HG03097 (cell line): ENCODE measurements around the gene SMIM5.

Source experiments
- ATAC-seq: cut with Tn5 transposase; IDR thresholded peaks from one replicate; pipeline ENCODE4 v1.9.1; 2021; ENCODE audit not compliant: unreplicated experiment, low FRiP score

Gene SMIM5

DNA sequence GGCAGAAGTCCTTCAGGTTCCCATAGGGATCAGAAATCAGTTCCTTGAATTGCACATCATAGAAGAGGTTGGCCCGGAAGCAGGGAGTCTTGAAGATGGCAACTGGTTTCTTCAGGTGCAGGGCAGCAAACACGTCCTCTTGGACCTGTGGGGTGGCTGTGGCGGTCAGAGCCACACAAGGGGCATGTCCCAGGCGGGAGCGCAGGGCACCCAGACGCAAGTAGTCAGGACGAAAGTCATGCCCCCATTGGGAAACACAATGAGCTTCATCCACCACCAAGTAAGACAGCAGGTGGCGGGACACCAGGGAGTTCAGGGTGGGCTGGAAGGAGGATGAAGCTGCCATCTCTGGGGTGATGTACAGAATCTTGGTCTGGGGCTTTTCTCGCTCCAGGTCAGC is 29.3 kb downstream of the SMIM5 start:
- ATAC-seq = no peak

DNA sequence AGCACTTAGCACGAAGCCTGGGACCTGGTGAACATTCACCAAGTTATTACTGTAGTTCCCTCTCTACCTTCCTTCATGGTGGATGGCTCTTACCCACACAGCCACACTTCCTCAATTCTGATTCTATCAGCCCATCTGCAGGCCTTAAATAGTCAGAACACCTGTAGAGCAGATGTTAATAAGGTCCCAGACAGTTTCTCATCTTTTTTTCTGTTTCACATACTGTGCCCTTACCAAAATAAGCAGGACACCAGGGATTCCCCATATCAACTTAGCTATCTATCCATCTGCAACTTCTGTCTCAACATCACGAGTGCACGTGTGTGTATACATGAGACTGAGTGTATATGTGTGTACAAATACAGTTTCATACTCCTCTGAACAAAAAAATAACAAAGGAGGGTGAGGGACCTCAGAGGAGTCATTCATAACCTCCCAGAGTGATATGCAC is 30.9 kb downstream of the SMIM5 start:
- peak; percentile 48 for ATAC-seq

DNA sequence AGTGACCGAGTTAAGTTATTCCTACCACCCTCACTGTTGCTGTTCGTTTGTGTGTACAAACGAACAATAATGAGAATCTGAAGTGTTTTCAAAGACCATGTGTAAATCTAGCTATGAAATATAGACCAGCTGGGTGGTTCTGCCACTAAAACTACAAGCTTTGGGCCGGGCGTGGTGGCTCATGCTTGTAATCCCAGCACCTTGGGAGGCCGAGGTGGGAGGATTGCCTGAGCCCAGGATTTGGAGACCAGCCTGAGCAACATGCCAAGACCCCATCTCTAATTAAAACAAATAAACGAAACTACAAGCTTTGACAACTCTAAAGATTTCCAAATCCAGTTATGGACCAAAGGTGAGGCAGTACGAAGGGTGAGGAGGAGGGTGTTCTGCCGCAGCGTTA is 32.7 kb downstream of the SMIM5 start:
- no peak for ATAC-seq

- peak; percentile 72 for ATAC-seq
Measured at GRCh38 chr17:75666959-75667790, 33.9 kb downstream of the SMIM5 start, which contains the start of the genes RECQL5 and SAP30BP. RECQL5 (minus strand) TSS chr17:75667154; CDS start chr17:75666557, 597 bp downstream. SAP30BP (plus strand) TSS chr17:75667338; CDS start chr17:75667373, 35 bp downstream.

DNA sequence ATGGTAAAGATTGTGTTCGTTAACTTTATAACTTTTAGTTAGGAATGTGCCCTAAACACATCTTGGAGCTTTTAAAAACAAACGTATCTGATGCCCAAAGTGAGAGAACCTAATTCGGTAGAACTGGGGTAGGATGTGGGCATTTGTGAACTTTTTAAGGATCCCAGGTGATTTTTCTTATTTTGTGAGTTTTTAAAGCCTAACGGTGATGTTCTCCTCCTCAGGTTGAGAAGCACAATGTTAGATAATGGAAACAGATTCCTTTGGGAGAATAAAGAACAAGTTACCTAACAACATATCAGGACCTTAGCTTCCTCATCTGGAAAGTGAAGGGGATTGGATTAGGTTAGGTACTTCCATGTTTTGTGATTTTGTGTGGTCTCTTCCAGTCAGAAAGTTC is 34.6 kb downstream of the SMIM5 start:
- ATAC-seq = no peak

- ATAC-seq = no peak
Measured at GRCh38 chr17:75668489-75668888, 35.3 kb downstream of the SMIM5 start.

DNA sequence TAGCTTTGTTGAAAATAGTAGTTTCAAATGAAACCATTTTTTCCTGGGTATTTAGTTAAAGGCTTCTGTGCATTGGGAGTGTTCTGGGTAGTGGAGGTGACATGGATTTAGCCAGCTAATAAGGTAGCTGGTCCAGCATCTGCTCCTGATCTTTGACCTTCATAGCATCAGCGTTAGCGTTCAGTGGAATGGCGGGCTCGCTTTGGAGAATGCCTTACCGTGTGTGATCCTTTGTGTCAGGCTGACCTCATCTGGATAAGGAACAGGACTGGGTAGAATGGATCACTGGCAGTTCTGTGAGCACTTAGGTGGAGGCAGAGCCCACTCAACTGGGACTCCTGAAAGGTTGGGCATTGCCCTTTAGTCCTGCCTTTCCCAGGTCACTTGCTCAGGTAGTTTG is 37.6 kb downstream of the SMIM5 start:
- ATAC-seq = no peak

DNA sequence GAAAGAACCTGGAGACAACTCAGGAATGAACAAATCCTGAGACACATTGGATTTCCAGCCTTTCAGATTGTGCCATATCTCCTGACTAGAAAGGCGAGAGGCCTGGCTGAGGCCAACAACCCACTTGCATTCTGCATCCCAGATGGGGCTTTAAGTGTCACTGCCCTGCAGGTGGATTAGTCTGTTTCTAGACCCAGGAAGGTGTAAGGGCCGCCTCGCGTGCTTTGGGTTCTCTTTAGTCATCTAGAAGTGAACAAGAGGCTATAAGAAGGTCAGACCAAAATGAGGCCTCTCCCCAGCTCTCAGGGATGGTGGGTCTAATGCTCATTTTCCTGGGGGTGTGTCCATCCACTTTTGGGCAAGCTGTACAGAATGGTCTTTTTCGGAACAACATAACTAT is 38.8 kb downstream of the SMIM5 start:
- no peak for ATAC-seq

DNA sequence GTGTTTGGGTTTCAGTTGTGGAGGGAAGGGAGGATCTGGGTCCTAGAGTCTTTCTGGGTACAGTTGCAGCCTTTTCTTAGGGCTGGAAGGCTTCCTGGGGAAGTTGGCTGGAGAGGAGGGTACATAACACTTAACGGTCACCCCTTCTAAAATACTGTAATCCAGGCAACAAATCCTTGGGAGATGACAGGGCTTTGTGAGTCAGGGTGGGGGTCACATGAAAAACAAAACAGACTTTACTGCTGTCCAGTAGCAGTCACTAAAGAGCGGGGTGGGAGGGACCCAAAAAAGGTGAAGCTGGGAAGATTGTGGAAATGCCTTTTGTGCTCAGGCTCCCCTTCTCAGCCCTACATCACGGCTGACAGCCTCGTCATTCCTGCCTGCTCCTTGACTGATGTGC is 40.3 kb downstream of the SMIM5 start:
- no peak for ATAC-seq

DNA sequence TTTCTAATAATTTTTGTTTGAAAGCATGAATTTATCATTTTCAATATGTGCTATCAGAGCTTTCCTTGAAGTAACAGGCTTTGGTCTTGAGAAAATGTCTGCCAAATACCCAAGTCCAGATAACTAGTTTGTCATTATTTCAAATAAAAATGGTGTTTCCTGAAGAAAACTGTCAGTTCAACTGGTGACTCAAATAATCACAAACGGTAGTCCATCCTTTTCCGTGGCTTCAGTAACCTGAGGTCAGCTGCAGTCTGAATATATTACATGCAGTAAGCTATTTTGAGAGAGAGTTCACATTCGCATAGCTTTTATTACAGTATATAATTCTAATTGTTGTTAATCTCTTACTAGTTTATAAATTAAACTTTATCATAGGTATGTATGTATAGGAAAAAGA is 43.2 kb downstream of the SMIM5 start:
- no peak for ATAC-seq

DNA sequence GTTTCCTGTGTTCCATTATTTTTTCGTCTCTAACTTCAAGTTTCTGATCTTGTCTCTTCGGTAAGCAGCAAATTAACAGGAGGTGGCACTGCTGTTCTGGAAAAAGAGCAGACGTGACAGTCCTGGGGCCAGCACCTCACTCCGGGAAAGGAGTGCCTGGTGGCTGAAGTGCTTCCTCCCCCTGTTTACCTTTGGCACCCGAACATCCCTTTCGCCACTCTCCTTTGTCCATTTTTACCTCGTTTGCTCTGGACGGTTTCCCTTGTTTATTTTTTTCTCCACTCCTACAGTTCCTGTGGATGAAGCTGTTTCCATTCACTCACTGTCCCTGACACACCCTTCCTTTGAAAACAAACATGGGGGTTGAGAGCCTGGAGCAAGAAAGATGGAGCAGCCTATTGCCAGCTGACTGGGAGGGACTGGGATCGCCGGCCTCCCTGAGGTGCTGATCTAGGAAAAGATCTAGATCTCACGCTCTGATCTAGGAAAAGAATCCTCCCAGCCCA is 46.5 kb downstream of the SMIM5 start:
- no peak for ATAC-seq

DNA sequence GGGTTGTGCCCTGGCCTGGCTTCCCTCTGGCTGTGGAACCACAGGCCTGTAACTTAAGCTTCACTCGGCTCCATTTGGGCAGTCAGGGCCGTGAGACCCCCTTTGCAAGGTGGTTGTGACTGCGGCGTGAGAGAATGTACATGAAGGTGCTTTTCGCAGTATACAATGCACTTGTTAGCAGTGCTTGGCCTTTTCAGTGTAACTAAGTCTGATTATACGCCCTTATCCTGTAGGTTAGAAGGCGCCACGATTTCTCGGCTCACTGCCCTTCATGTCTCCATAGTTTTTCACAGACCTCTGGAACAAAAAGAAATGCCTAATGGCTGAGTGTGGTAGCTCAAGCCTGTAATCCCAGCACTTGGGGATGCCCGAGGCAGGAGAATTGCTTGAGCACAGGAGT is 47.2 kb downstream of the SMIM5 start:
- ATAC-seq = no peak

- no peak for ATAC-seq
Measured at GRCh38 chr17:75681289-75681688, 48.1 kb downstream of the SMIM5 start.

DNA sequence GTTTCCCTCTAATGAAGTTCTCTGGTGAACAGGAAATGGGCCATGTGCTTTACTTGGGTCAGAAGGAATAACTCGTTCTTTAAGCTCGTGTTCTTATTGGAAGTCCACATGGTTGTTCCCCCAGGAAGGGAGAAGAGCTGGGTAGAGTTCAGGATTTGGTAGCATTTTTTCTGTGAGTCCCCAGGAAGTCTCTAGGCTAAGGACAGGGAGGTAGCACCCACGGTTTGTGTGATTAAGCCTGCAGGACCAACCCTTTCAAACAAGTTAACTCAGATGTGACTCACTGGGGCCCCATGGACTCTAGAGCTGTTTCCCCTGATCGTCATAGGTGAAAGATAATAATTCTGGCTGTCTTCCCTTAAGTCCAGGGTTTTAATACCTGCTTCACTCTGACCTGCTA is 50.3 kb downstream of the SMIM5 start:
- no peak for ATAC-seq

- no peak for ATAC-seq
Measured at GRCh38 chr17:75684249-75684648, 51.0 kb downstream of the SMIM5 start.

- ATAC-seq = no peak
Measured at GRCh38 chr17:75684924-75685323, 51.7 kb downstream of the SMIM5 start.

DNA sequence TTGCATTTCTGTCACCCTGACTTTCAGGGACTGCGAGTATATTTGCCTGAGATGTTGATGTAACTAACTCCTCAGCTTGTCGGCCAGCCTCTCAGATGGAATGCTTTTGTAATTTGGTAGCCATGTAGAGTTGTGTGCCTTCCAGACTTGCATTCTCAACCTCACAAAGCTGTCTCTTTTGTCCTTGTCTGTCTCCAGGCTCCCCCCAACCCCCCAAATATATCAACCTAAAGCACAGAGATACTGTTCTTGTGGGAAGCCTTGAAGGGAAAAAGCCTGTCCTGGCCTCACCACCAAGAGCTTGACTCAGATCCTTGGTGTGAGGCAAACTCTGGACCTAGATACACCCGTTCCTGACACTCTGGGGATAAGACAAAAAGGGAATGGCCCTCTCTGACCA is 52.3 kb downstream of the SMIM5 start:
- no peak for ATAC-seq

GRCh38 chr17:75688209-75688825 is 55.1 kb downstream of the SMIM5 start:
- ATAC-seq = no peak

DNA sequence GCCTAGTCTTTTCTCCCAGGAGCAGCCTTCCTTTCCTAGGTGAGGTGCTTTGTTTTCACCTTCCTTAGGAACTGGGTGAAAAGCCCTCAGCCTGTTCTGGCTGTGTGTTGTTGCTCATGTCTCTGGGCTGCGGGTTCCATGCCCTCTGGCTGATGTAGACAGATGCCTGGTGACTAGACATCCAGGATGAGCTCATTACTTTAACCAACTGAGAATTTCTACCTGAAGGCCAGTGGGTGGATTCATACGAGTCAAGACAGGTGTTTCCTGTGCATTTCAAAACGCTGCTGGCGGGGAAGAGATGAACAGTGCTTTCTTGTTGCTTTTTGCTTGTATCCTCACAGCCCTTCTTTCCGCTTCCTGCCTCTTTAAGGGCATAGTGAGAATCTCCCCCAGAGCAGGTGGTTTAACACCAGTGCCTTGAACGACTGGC is 56.2 kb downstream of the SMIM5 start:
- ATAC-seq = peak; percentile 44
